Mammary epithelial cell (primary cell): ENCODE data around the gene MCU.

Experiments
- EZH2 ChIP-seq: IDR thresholded peaks from 2 replicates; pipeline ENCODE4 v1.6.1; 2012; ENCODE audit warnings: low read length, inconsistent platforms, borderline replicate concordance
- TF ChIP-seq, protein P1 (sequence below), 2 donors: IDR thresholded peaks in 1 of 2; conservative IDR thresholded peaks in 1 of 2; 2 replicates each; pipeline ENCODE4 v1.5.1; 2011 to 2012; ENCODE audit warnings: inconsistent platforms in 2 of 2, low read length in 2 of 2, mild to moderate bottlenecking in 2 of 2, control low read depth in 1 of 2, low read depth in 1 of 2; ENCODE audit not compliant: insufficient read depth in 1 of 2; ENCODE audit errors: extremely low read depth in 1 of 2

DNA sequence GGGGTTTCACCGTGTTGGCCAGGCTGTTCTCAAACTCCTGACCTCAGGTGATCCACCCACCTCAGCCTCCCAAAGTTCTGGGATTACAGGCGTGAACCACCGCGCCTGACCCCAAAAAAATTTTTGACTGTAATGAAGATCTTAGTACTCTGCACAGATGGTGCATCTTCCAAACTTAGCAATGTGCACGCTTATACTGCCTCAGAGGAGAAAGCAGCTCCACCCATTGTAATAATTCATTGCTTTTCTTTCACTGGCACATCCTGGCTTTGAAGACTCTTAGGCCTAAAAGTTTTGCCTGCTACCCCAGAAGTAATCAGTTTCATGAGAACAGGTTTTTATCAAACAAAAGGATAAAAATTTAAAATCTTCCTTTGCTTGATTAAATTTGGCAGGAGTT is 149.5 kb downstream of the MCU start:
- TF ChIP-seq, protein P1, sequence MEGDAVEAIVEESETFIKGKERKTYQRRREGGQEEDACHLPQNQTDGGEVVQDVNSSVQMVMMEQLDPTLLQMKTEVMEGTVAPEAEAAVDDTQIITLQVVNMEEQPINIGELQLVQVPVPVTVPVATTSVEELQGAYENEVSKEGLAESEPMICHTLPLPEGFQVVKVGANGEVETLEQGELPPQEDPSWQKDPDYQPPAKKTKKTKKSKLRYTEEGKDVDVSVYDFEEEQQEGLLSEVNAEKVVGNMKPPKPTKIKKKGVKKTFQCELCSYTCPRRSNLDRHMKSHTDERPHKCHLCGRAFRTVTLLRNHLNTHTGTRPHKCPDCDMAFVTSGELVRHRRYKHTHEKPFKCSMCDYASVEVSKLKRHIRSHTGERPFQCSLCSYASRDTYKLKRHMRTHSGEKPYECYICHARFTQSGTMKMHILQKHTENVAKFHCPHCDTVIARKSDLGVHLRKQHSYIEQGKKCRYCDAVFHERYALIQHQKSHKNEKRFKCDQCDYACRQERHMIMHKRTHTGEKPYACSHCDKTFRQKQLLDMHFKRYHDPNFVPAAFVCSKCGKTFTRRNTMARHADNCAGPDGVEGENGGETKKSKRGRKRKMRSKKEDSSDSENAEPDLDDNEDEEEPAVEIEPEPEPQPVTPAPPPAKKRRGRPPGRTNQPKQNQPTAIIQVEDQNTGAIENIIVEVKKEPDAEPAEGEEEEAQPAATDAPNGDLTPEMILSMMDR (conservative IDR thresholded peaks at IDR 0.05 in 1 of 2, IDR thresholded peaks at IDR 0.05 in 1 of 2; ENCODE audit: extremely low read depth in 1 of 2, insufficient read depth in 1 of 2, low read depth in 1 of 2, low read length in 2 of 2): no peak
- TF ChIP-seq EZH2: no peak
